ENCODE measurements around the gene NETO2. TPM values are rescaled to one million over a fixed set of nuclear protein-coding genes. Genes with fewer than 3 reads are reported as not detected.

The NETO2 gene
- total and polyA plus RNA-seq, 2 donors from 2014 or later = 1.4 to 4.8 TPM

DNA sequence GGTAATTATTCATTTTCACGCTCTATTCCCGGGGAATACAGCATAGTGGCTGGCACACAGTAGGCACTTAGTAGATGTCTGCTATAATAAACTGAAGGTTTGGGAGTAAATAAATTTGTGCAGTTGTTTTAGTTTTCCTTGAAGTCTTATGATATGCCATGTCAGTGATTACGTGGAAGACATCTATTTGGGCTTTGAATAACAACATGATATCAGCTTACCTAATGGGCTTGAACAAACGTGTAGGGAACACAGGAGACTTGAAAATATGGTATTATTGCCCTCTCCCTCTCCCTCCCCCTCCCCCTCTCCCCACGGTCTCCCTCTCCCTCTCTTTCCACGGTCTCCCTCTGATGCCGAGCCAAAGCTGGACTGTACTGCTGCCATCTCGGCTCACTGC is 36.3 kb upstream of the NETO2 start:
- TF ChIP-seq CTCF (IDR thresholded peaks at IDR 0.05; ENCODE audit: borderline replicate concordance, extremely low read depth, insufficient read depth) = no peak
- no peak for FAIRE-seq
- intact Hi-C loops (cut with DNase I) = no loop called here
- Histone ChIP-seq H3K27me3 (ENCODE audit: control insufficient read depth, insufficient read depth, low read length) (no peaks in the 10 kb centered on the region), H3K9me3 (ENCODE audit: control insufficient read depth in 2 of 3, insufficient read depth in 1 of 3, low read length in 3 of 3) (no peaks in the 10 kb centered on the region), H3K4me1 (ENCODE audit: control insufficient read depth in 2 of 3, insufficient read depth in 2 of 3, low read depth in 1 of 3, low read length in 3 of 3) (no peaks in the 10 kb centered on the region), H3K9ac (ENCODE audit: low read length in 3 of 3) (no peak overlapping the region), H3K4me3 (ENCODE audit: low read length in 3 of 3) (no peak overlapping the region), H3K27ac (ENCODE audit: low read depth in 2 of 2, low read length in 2 of 2) (no peak overlapping the region), H3K36me3 (ENCODE audit: control insufficient read depth in 2 of 3, insufficient read depth in 3 of 3, low read length in 3 of 3) (no peaks in the 10 kb centered on the region)
- DNase-seq = no peak

DNA sequence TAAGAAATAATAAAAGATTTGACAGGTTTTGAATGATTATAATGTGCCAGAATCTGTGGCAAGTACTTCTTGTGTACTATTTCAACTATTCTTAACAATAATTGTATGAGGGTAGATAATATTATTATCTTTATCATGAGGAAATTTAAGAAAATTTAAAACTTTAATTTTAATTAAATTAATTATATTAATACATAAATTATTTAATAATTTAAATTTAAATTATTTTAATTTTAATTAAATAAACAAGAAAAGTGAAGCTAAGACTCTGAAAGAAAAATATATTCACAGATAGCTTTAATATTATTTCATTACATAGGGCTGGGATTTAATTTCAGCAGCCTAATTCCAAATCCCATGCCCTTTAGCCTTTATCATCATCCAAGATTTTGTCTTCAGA is 31.4 kb upstream of the NETO2 start:
- Histone ChIP-seq H3K36me3 (ENCODE audit: control insufficient read depth in 2 of 3, insufficient read depth in 3 of 3, low read length in 3 of 3) (no peaks in the 10 kb centered on the region), H3K4me1 (ENCODE audit: control insufficient read depth in 2 of 3, insufficient read depth in 2 of 3, low read depth in 1 of 3, low read length in 3 of 3) (no peaks in the 10 kb centered on the region), H3K4me3 (ENCODE audit: low read length in 3 of 3) (no peak overlapping the region), H3K27me3 (ENCODE audit: control insufficient read depth, insufficient read depth, low read length) (no peaks in the 10 kb centered on the region), H3K9me3 (ENCODE audit: control insufficient read depth in 2 of 3, insufficient read depth in 1 of 3, low read length in 3 of 3) (no peaks in the 10 kb centered on the region), H3K27ac (ENCODE audit: low read depth in 2 of 2, low read length in 2 of 2) (no peak overlapping the region), H3K9ac (ENCODE audit: low read length in 3 of 3) (no peak overlapping the region)
- intact Hi-C loops (cut with DNase I) = no loop called here
- FAIRE-seq = peak; percentile 95
- no peak for DNase-seq
- TF ChIP-seq CTCF (IDR thresholded peaks at IDR 0.05; ENCODE audit: borderline replicate concordance, extremely low read depth, insufficient read depth) = no peak

GRCh38 chr16:47162670-47163420 is 19.1 kb upstream of the NETO2 start:
- Histone ChIP-seq H3K9ac (ENCODE audit: low read length in 3 of 3) (no peak overlapping the region), H3K27me3 (ENCODE audit: control insufficient read depth, insufficient read depth, low read length) (no peaks in the 10 kb centered on the region), H3K9me3 (ENCODE audit: control insufficient read depth in 2 of 3, insufficient read depth in 1 of 3, low read length in 3 of 3) (no peaks in the 10 kb centered on the region), H3K36me3 (ENCODE audit: control insufficient read depth in 2 of 3, insufficient read depth in 3 of 3, low read length in 3 of 3) (no peaks in the 10 kb centered on the region), H3K27ac (ENCODE audit: low read depth in 2 of 2, low read length in 2 of 2) (no peak overlapping the region), H3K4me3 (ENCODE audit: low read length in 3 of 3) (no peak overlapping the region), H3K4me1 (ENCODE audit: control insufficient read depth in 2 of 3, insufficient read depth in 2 of 3, low read depth in 1 of 3, low read length in 3 of 3) (no peaks in the 10 kb centered on the region)
- FAIRE-seq (no peak), DNase-seq (no peak)
- TF ChIP-seq CTCF (IDR thresholded peaks at IDR 0.05; ENCODE audit: borderline replicate concordance, extremely low read depth, insufficient read depth) = no peak
- intact Hi-C loops (cut with DNase I) = no loop called here
